Gastrocnemius medialis (tissue), 4 donors: ENCODE results near the gene TRIM45.

ENCODE experiments used
- POLR2A ChIP-seq, 2 donors: fragments of 450-650 bp; IDR thresholded peaks; one replicate each; pipeline ENCODE4 v1.6.1; 2017; ENCODE audit warnings: antibody characterized with exemption in 2 of 2, mild to moderate bottlenecking in 2 of 2, moderate library complexity in 2 of 2
- TF ChIP-seq, protein P1 (sequence below), 5 experiments: fragments of 450-650 bp in 3 of 5; fragments of 200-600 bp in 2 of 5; sonication (generic) in 2 of 5; IDR thresholded peaks in 4 of 5; conservative IDR thresholded peaks in 1 of 5; 1 replicate in 4 of 5; 2 replicates in 1 of 5; pipeline ENCODE4 v1.5.1; 2016 to 2019; ENCODE audit warnings: antibody characterized with exemption in 5 of 5, mild to moderate bottlenecking in 3 of 5, moderate library complexity in 3 of 5

DNA sequence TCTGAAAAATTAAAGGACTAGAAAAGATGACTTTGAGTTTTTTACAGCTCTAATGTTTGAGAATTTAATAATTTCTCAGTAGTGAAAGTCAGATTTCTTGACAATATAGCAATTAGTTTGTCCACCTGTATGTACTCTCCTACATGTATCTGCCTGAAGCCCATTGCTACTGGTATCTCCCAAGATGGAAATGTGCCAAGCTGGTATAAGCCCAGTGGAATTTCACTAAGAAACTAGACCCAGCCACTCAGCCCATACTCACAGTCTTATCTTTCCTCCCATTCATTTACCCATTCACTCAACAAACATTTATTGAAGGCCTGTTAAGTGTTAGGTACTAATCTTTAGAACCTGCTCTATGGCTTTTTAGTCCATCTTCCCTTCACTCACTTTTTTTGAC lies 21.6 kb upstream of the TRIM45 start:
- TF ChIP-seq, protein P1, sequence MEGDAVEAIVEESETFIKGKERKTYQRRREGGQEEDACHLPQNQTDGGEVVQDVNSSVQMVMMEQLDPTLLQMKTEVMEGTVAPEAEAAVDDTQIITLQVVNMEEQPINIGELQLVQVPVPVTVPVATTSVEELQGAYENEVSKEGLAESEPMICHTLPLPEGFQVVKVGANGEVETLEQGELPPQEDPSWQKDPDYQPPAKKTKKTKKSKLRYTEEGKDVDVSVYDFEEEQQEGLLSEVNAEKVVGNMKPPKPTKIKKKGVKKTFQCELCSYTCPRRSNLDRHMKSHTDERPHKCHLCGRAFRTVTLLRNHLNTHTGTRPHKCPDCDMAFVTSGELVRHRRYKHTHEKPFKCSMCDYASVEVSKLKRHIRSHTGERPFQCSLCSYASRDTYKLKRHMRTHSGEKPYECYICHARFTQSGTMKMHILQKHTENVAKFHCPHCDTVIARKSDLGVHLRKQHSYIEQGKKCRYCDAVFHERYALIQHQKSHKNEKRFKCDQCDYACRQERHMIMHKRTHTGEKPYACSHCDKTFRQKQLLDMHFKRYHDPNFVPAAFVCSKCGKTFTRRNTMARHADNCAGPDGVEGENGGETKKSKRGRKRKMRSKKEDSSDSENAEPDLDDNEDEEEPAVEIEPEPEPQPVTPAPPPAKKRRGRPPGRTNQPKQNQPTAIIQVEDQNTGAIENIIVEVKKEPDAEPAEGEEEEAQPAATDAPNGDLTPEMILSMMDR (IDR thresholded peaks at IDR 0.05 in 4 of 5, conservative IDR thresholded peaks at IDR 0.05 in 1 of 5) = no peak
- no peak for TF ChIP-seq POLR2A (IDR thresholded peaks at IDR 0.05)
